GM18526 (cell line): ENCODE measurements around the gene PRDM2.

Experiments used
- POLR2A ChIP-seq: IDR thresholded peaks from 3 replicates; pipeline ENCODE4 v1.6.1; 2011; ENCODE audit not compliant: insufficient read length; ENCODE audit errors: extremely low read depth

Gene PRDM2

DNA sequence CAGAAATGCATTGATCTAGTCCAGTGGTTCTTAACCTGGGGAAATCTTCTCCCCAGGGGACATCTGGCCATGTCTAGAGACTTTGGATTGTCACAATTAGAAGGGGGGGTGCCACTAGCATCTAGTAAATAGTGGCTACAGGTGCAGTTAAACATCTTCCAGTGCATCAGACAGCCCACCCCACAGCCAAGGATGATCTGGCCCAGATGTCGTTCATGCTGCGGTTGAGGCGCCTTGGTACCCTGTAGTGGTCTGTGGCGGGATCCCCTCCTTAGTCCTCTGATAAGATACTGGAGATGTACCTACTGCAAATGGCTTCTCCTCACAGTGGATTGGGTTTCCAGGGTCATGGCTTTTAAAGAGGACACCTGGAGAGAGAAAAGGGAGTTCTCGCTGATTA, 69.8 kb downstream of the PRDM2 start:
- TF ChIP-seq POLR2A: no peak

DNA sequence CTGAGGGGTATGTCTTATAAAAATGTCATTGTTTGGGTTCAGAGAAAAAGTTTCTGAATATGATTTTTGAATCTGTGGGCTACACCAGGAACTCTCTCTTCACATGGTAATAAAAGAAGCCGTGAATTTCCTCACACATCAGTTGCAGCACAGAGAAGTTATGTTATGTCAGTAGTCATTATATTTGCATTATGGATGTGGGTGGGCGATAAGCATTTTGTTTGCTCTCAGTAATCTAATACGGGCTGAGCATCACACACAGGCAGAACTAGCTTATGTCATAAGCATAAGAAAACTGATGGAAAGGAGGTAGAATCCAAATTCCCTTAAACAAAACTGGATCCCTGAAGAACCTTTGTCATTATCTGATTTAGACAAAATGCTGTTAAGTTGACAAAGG, 70.8 kb downstream of the PRDM2 start:
- TF ChIP-seq POLR2A: no peak

DNA sequence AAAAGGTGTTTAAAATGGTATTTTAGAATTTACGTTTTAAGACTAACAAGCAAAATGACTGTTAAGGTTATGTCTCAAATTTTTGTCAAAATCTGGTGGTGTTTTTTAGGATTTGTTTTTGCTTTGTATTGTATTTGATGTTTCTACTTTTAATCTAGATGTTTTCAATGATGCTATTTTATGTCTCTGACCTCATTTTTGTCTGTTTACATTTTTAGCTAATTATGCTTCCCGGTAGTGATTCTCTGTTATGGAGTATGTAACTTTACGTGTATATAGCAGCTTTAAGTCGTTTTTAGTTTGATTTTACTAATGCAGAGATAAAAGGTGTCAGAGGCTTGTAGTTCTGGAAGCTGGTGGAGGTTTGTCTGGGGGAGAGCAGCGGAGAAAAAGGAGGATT, 71.8 kb downstream of the PRDM2 start:
- no peak for TF ChIP-seq POLR2A

DNA sequence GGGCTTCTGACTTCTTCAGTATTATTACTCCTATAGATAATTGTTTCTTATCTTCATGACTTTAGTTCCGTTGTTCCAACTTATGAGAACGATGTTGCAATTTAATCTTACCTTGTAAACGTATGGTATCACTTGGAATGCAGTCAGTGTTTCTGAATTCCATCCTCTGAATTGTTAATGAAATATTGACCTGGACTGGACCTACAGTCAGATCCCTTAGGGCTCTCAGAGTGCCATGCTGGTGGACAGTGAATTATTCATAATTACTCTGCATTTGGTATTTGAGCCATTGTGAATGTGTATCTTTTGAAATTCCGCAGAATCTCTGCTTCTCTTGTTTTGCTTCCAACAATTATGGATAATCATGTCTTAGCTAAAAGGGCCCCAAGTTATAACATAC, 72.3 kb downstream of the PRDM2 start:
- no peak for TF ChIP-seq POLR2A

GRCh38 chr1:13774121-13774520, 74.1 kb downstream of the PRDM2 start:
- TF ChIP-seq POLR2A: no peak

- no peak for TF ChIP-seq POLR2A
These were observed 75.5 kb downstream of the PRDM2 start for GRCh38 chr1:13775459-13775858.

GRCh38 chr1:13775916-13776315, 75.9 kb downstream of the PRDM2 start:
- TF ChIP-seq POLR2A: no peak

DNA sequence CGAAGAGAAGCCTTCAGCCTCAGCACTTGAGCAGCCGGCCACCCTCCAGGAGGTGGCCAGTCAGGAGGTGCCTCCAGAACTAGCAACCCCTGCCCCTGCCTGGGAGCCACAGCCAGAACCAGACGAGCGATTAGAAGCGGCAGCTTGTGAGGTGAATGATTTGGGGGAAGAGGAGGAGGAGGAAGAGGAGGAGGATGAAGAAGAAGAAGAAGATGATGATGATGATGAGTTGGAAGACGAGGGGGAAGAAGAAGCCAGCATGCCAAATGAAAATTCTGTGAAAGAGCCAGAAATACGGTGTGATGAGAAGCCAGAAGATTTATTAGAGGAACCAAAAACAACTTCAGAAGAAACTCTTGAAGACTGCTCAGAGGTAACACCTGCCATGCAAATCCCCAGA, 78.4 kb downstream of the PRDM2 start:
- TF ChIP-seq POLR2A: no peak

DNA sequence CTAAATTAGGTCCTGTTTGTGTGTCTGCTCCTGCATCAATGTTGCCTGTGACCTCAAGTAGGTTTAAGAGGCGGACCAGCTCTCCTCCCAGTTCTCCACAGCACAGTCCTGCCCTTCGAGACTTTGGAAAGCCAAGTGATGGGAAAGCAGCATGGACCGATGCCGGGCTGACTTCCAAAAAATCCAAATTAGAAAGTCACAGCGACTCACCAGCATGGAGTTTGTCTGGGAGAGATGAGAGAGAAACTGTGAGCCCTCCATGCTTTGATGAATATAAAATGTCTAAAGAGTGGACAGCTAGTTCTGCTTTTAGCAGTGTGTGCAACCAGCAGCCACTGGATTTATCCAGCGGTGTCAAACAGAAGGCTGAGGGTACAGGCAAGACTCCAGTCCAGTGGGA, 79.9 kb downstream of the PRDM2 start:
- no peak for TF ChIP-seq POLR2A

DNA sequence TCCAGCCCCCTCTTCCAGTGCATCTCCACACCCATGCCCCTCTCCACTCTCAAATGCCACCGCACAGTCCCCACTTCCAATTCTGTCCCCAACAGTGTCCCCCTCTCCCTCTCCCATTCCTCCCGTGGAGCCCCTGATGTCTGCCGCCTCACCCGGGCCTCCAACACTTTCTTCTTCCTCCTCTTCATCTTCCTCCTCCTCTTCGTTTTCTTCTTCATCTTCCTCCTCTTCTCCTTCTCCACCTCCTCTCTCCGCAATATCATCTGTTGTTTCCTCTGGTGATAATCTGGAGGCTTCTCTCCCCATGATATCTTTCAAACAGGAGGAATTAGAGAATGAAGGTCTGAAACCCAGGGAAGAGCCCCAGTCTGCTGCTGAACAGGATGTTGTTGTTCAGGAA, 80.8 kb downstream of the PRDM2 start:
- TF ChIP-seq POLR2A: no peak

- TF ChIP-seq POLR2A: no peak
These were observed 81.2 kb downstream of the PRDM2 start for GRCh38 chr1:13781228-13781627.

GRCh38 chr1:13781907-13782633, 82.1 kb downstream of the PRDM2 start:
- no peak for TF ChIP-seq POLR2A

DNA sequence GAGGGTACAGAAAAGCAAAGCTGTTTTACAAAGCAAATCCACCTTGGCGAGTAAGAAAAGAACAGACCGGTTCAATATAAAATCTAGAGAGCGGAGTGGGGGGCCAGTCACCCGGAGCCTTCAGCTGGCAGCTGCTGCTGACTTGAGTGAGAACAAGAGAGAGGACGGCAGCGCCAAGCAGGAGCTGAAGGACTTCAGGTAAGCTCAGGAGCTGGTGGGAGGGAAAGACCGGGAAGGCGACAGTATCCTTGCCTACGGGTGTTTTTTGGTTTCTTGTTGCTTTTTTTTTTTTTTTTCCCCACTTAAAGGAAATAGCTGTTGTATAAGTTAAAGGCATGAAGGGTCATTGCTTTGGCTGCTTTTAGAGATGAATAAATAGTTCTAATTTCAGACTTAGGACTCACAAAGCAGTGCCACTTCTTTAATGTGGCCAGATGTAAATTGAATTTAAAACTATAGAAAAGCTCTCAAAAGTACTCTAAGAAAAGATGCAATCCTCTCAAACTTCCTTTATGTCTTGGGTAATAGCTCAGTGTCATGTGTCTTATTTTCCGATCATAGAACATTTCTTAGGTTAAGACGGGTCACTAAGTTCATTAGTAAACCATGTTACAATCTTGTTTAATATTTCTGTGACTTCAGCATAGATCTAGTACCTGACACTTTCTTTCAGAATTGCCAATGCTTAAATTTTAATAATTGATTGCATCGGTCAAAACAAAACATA, 82.8 kb downstream of the PRDM2 start:
- no peak for TF ChIP-seq POLR2A

DNA sequence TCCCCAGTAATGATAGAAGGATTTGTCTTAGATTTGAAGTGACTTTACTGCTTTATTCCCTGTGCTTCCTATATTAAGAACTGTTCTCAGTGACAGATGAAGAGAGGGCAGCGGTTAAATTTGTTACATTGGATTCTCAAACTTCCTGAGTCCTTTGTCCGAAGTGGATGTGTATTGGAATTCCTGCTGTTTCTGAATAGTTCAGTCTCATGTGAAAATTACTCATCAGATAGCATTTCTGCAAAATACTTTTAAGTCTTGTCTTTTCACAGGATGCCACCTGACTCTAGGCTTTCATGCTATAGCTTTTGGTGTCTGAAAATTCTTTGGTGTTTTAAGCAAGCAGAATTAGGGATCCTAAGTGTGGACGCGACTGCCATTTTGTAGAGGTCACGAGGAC, 83.6 kb downstream of the PRDM2 start:
- TF ChIP-seq POLR2A: no peak

- TF ChIP-seq POLR2A: no peak
These were observed 85.0 kb downstream of the PRDM2 start for GRCh38 chr1:13784971-13785370.

GRCh38 chr1:13786541-13786940, 86.6 kb downstream of the PRDM2 start:
- TF ChIP-seq POLR2A: no peak

DNA sequence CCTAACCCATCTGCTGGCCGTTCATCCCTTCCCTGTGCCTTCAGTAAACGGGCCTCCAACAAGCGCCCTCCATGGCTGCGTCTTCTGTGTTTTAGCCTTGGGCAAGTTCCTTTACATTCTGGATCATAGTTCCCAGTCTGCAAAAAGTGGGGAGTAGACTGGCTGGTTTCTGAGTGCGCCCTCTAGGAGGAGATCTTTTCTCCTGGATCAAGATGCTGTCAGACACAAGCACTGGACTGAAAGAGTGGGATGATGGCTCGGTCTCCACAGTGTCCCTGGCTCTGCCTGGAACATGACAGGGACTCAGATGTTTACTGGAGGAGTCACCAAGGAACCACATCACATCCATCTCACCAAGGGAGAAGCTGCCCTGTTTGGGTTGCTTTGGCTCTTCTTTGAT, 88.8 kb downstream of the PRDM2 start:
- TF ChIP-seq POLR2A: no peak
